DOHH2 (cell line): ENCODE measurements around the gene TMPRSS7.

ENCODE experiments used
- CTCF ChIP-seq: fragments of 200-600 bp; sonication (generic); IDR thresholded peaks from one replicate; pipeline ENCODE4 v1.5.1; 2014; ENCODE audit warnings: antibody characterized with exemption, mild to moderate bottlenecking, low read depth, low read length; ENCODE audit not compliant: poor library complexity, severe bottlenecking
- EZH2phosphoT487 ChIP-seq: fragments of 200-600 bp; sonication (generic); IDR thresholded peaks from 2 replicates; pipeline ENCODE4 v1.6.1; 2017; ENCODE audit warnings: borderline replicate concordance, mild to moderate bottlenecking, antibody characterized with exemption, low read length, moderate library complexity, mixed read lengths

GRCh38 chr3:112088944-112089343 is 54.4 kb downstream of the TMPRSS7 start:
- no peak for TF ChIP-seq CTCF
- TF ChIP-seq EZH2phosphoT487, result no peak
